ENCODE results near the gene TSPEAR.

DNA sequence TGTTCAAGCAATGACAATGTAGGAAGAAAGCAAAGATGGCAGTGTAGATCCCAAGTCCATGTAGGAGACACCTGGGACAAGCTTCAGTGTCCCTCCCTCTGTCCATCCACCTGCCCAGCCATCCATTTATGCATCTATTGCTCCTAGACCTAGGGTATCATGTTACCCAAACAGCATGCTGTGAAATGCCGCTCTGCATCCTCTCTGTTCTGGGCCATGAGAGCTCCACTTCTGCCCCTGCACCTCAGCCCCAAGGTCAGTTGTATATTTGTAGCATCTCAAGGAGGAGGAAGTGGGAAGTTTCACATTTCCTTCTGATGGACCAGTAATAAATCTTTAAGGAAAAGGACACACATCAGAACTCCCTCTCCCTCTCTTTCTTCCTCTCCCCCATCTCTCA lies 27.9 kb upstream of the TSPEAR start:
- no peak for TF ChIP-seq POLR2AphosphoS5 (IDR thresholded peaks at IDR 0.05; ENCODE audit: low read depth, low read length)
- no peak for TF ChIP-seq POLR2A (IDR thresholded peaks at IDR 0.05; ENCODE audit: low read depth, low read length)
- no peak for TF ChIP-seq TAF1 (IDR thresholded peaks at IDR 0.05; ENCODE audit: low read depth, low read length)
- no peak for TF ChIP-seq PAX5 (IDR thresholded peaks at IDR 0.05; ENCODE audit: insufficient read depth, low read length, severe bottlenecking)
- no peak for TF ChIP-seq SPI1 (IDR thresholded peaks at IDR 0.05; ENCODE audit: low read depth, low read length)
